Activated CD4-positive, alpha-beta memory T cell treated with anti-CD3 and anti-CD28 coated beads for 36 hours (primary cell): ENCODE measurements around the gene AP4E1. TPM values are rescaled to one million over a fixed set of nuclear protein-coding genes. Genes with fewer than 3 reads are reported as not detected.
"Not testable (repeated sequence)": the region's sequence is repeated elsewhere in the genome, so short reads cannot be mapped to it uniquely, and the experiment has no call there.

Experiments
- CTCF ChIA-PET: fragments of 350-600 bp; sonication (Branson Sonifier 250); formaldehyde crosslinking; loops from one replicate; lab custom pipeline; 2021; ENCODE audit warnings: antibody characterized with exemption, inconsistent platforms; lab: Charles Lee
- POLR2A ChIA-PET: fragments of 350-600 bp; sonication (Branson Sonifier 250); formaldehyde crosslinking; loops from one replicate; lab custom pipeline; 2021; ENCODE audit warnings: antibody characterized with exemption; lab: Charles Lee
- DNase-seq: peaks from one replicate; pipeline ENCODE4 v3.0.0-alpha.2; 2020
- H3K27ac Mint-ChIP-seq: one replicate; pipeline ENCODE4 v1.8.0; 2021; ENCODE audit warnings: mixed read lengths
- H3K27me3 Mint-ChIP-seq: one replicate; pipeline ENCODE4 v1.8.0; 2021; ENCODE audit warnings: mixed read lengths
- H3K36me3 Mint-ChIP-seq: one replicate; pipeline ENCODE4 v1.8.0; 2021; ENCODE audit warnings: mixed read lengths
- H3K4me1 Mint-ChIP-seq: one replicate; pipeline ENCODE4 v1.8.0; 2021; ENCODE audit warnings: low read depth, mixed read lengths
- H3K4me3 Mint-ChIP-seq: one replicate; pipeline ENCODE4 v1.8.0; 2021; ENCODE audit warnings: mild to moderate bottlenecking, mixed read lengths
- H3K9me3 Mint-ChIP-seq: one replicate; pipeline ENCODE4 v1.8.0; 2021; ENCODE audit warnings: mixed read lengths
- intact Hi-C: fragments of 100-400 bp; cut with micrococcal nuclease; formaldehyde crosslinking; loops from one replicate; pipeline ENCODE4 v1.15.1; 2023
- total RNA-seq, 2 experiments: library from RNA; stranded (reverse); gene quantifications; one replicate each; pipeline ENCODE4 v1.2.3, GENCODE V29; 2021

Gene AP4E1
- total RNA-seq, 2 experiments from 2014 or later = 12.0 to 12.7 TPM

- no peak overlapping the region for H3K27ac Mint-ChIP-seq
- CTCF ChIA-PET = no interaction called here
Observed at GRCh38 chr15:51025454-51025846, 117.0 kb downstream of the AP4E1 start.

GRCh38 chr15:51030649-51031316 is 122.3 kb downstream of the AP4E1 start:
- CTCF ChIA-PET = no interaction called here
- no peaks in the 10 kb centered on the region for H3K4me1 Mint-ChIP-seq
- no peak for DNase-seq

More at GRCh38 chr15:51025454-51025846, 117.0 kb downstream of the AP4E1 start:
- POLR2A ChIA-PET = no interaction called here
- Mint-ChIP-seq H3K36me3 (peaks cover 7% of the 10 kb centered on the region), H3K9me3 (no peaks in the 10 kb centered on the region), H3K4me1 (no peaks in the 10 kb centered on the region), H3K27me3 (no peaks in the 10 kb centered on the region), H3K4me3 (no peak overlapping the region)
- intact Hi-C loops = no loop called here
- no peak for DNase-seq

GRCh38 chr15:51037474-51037873 is 129.0 kb downstream of the AP4E1 start:
- intact Hi-C loops, H3K27me3 Mint-ChIP-seq, POLR2A ChIA-PET: not testable (repeated sequence)

More at GRCh38 chr15:51030649-51031316, 122.3 kb downstream of the AP4E1 start:
- H3K27me3 Mint-ChIP-seq = no peaks in the 10 kb centered on the region
- intact Hi-C loops = no loop called here
- no peaks in the 10 kb centered on the region for H3K9me3 Mint-ChIP-seq
- H3K4me3 Mint-ChIP-seq = no peak overlapping the region
- POLR2A ChIA-PET = no interaction called here
- no peak overlapping the region for H3K27ac Mint-ChIP-seq
- H3K36me3 Mint-ChIP-seq = no peaks in the 10 kb centered on the region

GRCh38 chr15:51038162-51038973 is 129.9 kb downstream of the AP4E1 start:
- intact Hi-C loops = no loop called here
- ChIA-PET CTCF (interaction anchor here (0.9 kb wide), 1 partner anchor 154 kb away, joined by 3 read pairs; no protein-coding TSS in a partner anchor), POLR2A (no interaction called here)
- no peak for DNase-seq
- Mint-ChIP-seq H3K9me3 (no peaks in the 10 kb centered on the region), H3K27ac (no peak overlapping the region), H3K4me3 (no peak overlapping the region), H3K36me3 (no peaks in the 10 kb centered on the region), H3K27me3 (no peaks in the 10 kb centered on the region), H3K4me1 (no peaks in the 10 kb centered on the region)

More at GRCh38 chr15:51037474-51037873, 129.0 kb downstream of the AP4E1 start:
- DNase-seq, H3K27ac Mint-ChIP-seq, H3K4me3 Mint-ChIP-seq, H3K36me3 Mint-ChIP-seq, H3K4me1 Mint-ChIP-seq, CTCF ChIA-PET, H3K9me3 Mint-ChIP-seq: not testable (repeated sequence)

- Mint-ChIP-seq H3K27ac (no peak overlapping the region), H3K36me3 (no peaks in the 10 kb centered on the region), H3K9me3 (no peaks in the 10 kb centered on the region), H3K4me3 (no peak overlapping the region), H3K4me1 (no peaks in the 10 kb centered on the region), H3K27me3 (no peaks in the 10 kb centered on the region)
- POLR2A ChIA-PET = no interaction called here
- CTCF ChIA-PET = no interaction called here
- intact Hi-C loops = no loop called here
- no peak for DNase-seq
Observed at GRCh38 chr15:51038974-51039319, 130.5 kb downstream of the AP4E1 start.

GRCh38 chr15:51044037-51044727 is 135.7 kb downstream of the AP4E1 start:
- Mint-ChIP-seq H3K4me3 (no peak overlapping the region), H3K4me1 (no peaks in the 10 kb centered on the region), H3K27ac (no peak overlapping the region), H3K9me3 (no peaks in the 10 kb centered on the region), H3K36me3 (no peaks in the 10 kb centered on the region), H3K27me3 (peaks cover 2% of the 10 kb centered on the region)
- CTCF ChIA-PET = no interaction called here
- DNase-seq = no peak
- intact Hi-C loops = no loop called here
- POLR2A ChIA-PET = no interaction called here

GRCh38 chr15:51046016-51046415 is 137.5 kb downstream of the AP4E1 start:
- DNase-seq = no peak

GRCh38 chr15:51046799-51047449 is 138.4 kb downstream of the AP4E1 start:
- H3K9me3 Mint-ChIP-seq = no peaks in the 10 kb centered on the region
- no peaks in the 10 kb centered on the region for H3K4me1 Mint-ChIP-seq
- H3K36me3 Mint-ChIP-seq = no peaks in the 10 kb centered on the region
- H3K27ac Mint-ChIP-seq = no peak overlapping the region
- intact Hi-C loops = no loop called here
- ChIA-PET POLR2A (no interaction called here), CTCF (no interaction called here)
- no peak overlapping the region for H3K4me3 Mint-ChIP-seq
- peaks cover 3% of the 10 kb centered on the region for H3K27me3 Mint-ChIP-seq
- no peak for DNase-seq

More at GRCh38 chr15:51046016-51046415, 137.5 kb downstream of the AP4E1 start:
- Mint-ChIP-seq H3K27me3 (peaks cover 2% of the 10 kb centered on the region), H3K9me3 (no peaks in the 10 kb centered on the region), H3K27ac (no peak overlapping the region), H3K4me1 (no peaks in the 10 kb centered on the region), H3K36me3 (no peaks in the 10 kb centered on the region), H3K4me3 (no peak overlapping the region)
- intact Hi-C loops = no loop called here
- CTCF ChIA-PET = no interaction called here
- POLR2A ChIA-PET = no interaction called here

GRCh38 chr15:51048308-51048707 is 139.8 kb downstream of the AP4E1 start:
- Mint-ChIP-seq H3K4me1 (no peaks in the 10 kb centered on the region), H3K27ac (no peak overlapping the region), H3K4me3 (no peak overlapping the region), H3K9me3 (no peaks in the 10 kb centered on the region), H3K27me3 (peaks cover 3% of the 10 kb centered on the region), H3K36me3 (no peaks in the 10 kb centered on the region)
- intact Hi-C loops = no loop called here
- POLR2A ChIA-PET = no interaction called here
- DNase-seq = no peak
- CTCF ChIA-PET = no interaction called here

GRCh38 chr15:51049081-51049480 is 140.6 kb downstream of the AP4E1 start:
- intact Hi-C loops = no loop called here
- Mint-ChIP-seq H3K4me1 (no peaks in the 10 kb centered on the region), H3K4me3 (no peak overlapping the region), H3K36me3 (no peaks in the 10 kb centered on the region), H3K9me3 (no peaks in the 10 kb centered on the region), H3K27ac (no peak overlapping the region), H3K27me3 (peaks cover 3% of the 10 kb centered on the region)
- DNase-seq = no peak
- ChIA-PET POLR2A (no interaction called here), CTCF (no interaction called here)

- intact Hi-C loops = no loop called here
- ChIA-PET POLR2A (no interaction called here), CTCF (no interaction called here)
- Mint-ChIP-seq H3K27me3 (peaks cover 5% of the 10 kb centered on the region), H3K4me3 (no peak overlapping the region), H3K36me3 (no peaks in the 10 kb centered on the region), H3K4me1 (no peaks in the 10 kb centered on the region), H3K27ac (no peak overlapping the region), H3K9me3 (no peaks in the 10 kb centered on the region)
- no peak for DNase-seq
Observed at GRCh38 chr15:51051776-51052175, 143.3 kb downstream of the AP4E1 start.

GRCh38 chr15:51053571-51053970 is 145.1 kb downstream of the AP4E1 start:
- H3K4me3 Mint-ChIP-seq = no peak overlapping the region
- no peaks in the 10 kb centered on the region for H3K4me1 Mint-ChIP-seq
- no peaks in the 10 kb centered on the region for H3K36me3 Mint-ChIP-seq
- no peak for DNase-seq
- H3K27me3 Mint-ChIP-seq = peaks cover 12% of the 10 kb centered on the region
- no peak overlapping the region for H3K27ac Mint-ChIP-seq
- H3K9me3 Mint-ChIP-seq = no peaks in the 10 kb centered on the region
- intact Hi-C loops = no loop called here
- POLR2A ChIA-PET = interaction anchor here (0.7 kb wide), 1 partner anchor 1954 kb away, joined by 3 read pairs; no protein-coding TSS in a partner anchor
- CTCF ChIA-PET = no interaction called here
